T47D (cell line): ENCODE data around the gene DIP2C.

Experiments used
- DNase-seq, 2 experiments: peaks; one replicate each; pipeline versions ENCODE4 v3.0.0 to v3.0.0-alpha.2; 2011 to 2012; ENCODE audit warnings: low read depth in 1 of 2, low spot score in 1 of 2
- JUND ChIP-seq: IDR thresholded peaks from 2 replicates; pipeline ENCODE4 v1.6.1; 2012; ENCODE audit warnings: low read depth
- in situ Hi-C: cut with HindIII; loops from 2 replicates; pipeline ENCODE4 v1.10.0; 2016; ENCODE audit warnings: low sequenced_read_pairs, low pct_unique_long_range_greater_than_20kb

Gene DIP2C

DNA sequence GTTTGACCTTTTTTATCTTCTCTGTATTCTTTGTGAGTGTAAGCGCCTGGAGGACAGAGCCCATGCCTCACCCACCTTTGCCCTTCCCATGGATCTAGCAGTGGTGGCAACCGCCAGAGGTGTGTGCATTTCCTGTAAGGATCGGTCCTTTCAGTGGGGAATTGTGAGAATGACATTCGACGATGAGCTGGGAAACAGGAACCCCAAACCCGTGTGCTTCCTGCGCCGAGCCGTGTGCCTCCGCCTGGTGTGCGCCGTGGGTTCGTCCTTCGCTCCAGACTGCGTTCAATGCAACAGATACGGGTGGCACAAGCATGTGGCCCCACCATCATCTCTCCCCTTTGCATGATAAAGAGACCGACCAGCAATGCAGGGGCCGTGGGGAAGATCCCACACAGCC, 1.7 kb upstream of the DIP2C start:
- in situ Hi-C loops, result no loop called here
- no peak for DNase-seq
- no peak for TF ChIP-seq JUND

DNA sequence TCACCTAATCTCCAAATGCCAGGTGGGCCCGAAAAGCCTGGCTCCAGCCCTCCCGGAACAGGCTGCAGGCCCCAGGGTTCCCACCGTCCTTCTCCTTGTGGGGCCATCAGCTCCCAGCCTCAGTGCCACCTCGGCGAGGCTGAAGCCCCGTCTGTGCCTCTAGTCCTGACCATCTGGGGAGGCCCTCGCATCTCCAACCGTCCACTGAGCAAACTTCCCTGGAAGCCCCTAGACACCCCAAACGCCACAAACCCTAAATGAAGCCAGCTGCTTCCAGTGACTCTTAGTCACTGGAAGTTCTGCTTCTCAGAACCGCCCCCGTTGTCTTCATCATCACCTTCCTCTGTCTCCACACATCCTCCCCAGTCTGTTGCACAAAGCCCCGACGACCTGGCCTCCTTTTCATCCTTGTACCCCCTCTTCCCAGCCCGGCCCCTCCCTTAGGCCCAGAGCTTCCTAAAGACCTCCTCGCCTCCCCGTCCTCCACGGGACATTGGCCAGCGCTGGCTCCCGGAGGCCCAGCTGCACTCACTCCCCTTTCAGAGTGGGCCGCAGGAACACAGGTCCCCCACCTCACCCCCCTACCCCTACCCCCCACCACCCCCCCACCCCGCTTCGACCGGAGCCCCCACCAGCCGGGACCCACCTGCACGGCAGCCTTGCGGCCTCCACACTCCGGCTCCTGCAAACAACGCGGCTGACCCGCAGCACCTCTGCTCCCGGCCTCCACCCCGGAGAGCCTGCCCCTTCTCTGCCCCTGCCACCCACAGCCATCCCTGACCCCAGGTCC, 1.1 kb upstream of the DIP2C start:
- no peak for DNase-seq
- in situ Hi-C loops, result no loop called here
- no peak for TF ChIP-seq JUND

DNA sequence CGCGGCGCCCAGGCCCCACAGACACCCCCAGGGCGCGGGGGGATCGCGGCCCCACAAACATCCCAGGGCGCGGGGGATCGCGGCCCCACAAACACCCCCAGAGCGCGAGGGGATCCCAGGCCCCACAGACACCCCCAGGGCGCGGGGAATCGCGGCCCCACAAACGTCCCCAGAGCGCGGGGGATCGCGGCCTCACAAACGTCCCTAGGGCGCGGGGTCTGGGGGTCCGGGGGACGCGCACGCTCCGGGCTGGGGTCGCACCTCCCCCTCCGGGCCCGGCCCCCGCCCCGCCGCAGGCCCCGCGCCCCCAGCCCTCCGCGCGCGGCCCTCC, 382 bp downstream of the DIP2C start:
- in situ Hi-C loops, result no loop called here
- DNase-seq, result no peak
- TF ChIP-seq JUND, result no peak

DNA sequence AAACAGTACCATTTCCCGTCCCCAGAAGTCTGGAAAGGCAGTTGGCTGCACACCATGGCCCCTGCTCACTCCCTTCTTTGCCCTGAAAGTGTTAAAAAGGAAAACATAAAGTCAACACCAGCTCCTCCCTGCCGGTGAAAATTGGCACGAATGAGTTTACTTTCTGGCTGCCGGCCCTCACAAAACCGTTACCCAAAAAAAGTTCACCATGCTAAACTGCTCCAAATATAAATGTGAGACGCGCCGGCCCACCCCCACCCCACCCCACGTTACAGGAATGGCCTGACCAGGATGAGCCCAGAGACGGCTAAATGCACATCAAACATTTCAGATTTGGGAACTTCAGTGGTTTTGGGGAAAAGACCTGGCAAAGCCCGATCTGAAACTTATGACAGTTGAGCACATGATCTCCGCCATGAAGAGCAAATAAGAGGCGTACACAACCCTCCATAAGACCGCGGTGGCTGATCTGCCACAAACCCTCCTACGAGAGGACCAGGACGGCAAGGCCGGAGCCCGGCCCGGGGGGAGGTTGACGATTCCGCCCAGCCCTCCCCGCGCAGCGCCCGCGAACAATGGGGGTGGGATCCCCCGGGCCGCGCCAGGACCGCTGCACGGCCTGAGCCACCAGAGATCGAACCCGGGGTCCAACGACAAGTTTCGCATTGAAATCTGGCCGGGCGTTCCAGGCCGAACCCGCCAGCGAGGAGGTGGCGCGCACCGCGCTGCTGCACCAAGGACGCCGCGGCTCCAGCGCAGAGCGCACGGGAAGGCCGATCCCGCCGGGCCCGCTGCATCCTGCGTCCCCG, 952 bp downstream of the DIP2C start:
- TF ChIP-seq JUND, result no peak
- in situ Hi-C loops, result no loop called here
- DNase-seq, result peak; percentile 49 to 78

DNA sequence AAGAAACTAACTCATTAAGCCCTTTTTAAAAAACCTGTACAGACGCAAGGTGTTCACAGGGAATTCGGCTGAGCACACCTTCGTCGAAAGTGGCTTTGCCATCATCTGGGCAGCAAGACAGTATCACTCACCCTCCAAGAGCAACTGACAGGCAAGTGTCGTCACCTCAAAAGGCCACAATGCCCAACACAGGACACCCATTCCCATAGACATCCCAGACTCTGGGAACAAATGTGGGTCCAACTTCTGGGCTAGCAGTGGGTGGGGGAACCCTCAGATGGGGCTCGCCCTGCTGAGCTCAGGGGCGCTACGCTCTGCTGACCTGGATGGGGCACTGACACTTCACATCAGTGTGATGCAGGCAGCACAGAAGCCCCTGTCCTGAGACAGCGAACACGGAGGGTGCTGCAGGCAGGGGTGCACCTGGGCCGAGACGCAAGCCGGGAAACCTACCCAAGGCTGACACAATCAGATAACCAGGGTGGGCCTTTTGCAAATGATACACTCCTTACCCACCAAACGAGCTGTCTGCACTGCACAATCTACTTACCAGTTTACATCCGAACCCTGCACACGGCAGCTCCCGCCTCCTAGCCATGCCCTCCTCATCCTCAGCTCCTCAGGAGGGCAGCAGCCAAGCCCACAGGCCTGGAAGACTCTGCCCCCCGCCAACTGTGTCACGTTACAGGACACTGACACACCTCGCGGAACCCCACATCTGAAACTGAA, 1.7 kb downstream of the DIP2C start:
- in situ Hi-C loops, result no loop called here
- DNase-seq, result no peak
- no peak for TF ChIP-seq JUND

DNA sequence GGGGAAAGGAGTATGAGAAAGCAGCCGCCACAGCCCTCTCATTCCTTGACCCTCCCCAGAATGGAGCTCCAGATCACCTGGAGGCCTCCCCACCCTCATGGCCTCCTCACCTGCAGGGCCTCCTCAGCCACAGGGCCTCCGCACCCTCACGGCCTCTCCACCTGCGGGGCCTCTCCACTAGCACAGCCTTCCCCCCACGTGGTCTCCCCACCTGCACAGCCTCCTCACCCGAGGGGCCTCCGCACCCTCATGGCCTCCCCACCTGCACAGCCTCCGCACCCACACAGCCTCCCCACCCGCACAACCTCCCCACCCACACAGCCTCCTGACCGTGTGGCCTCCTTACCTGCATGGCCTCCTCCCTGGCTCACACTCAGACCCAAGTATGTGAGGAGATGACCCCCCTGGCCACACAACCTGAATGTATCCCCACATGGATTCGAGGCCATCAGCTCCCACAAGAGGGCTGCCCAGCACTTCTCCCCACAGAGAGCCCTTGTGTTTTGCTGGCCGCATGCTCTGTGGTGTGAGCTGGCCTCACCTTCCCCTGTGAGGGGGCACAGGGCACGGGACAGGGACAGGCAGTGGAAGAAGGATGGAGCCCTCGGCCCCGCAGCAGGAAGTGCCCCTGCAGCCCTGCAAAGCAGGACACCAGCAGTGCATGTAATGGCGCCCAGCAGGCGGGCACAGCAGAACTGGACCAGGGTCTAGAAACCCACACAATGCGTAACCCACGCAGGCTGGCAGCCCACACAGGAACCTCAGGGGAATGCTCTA, 3.1 kb downstream of the DIP2C start:
- no peak for TF ChIP-seq JUND
- no peak for DNase-seq
- in situ Hi-C loops, result no loop called here

DNA sequence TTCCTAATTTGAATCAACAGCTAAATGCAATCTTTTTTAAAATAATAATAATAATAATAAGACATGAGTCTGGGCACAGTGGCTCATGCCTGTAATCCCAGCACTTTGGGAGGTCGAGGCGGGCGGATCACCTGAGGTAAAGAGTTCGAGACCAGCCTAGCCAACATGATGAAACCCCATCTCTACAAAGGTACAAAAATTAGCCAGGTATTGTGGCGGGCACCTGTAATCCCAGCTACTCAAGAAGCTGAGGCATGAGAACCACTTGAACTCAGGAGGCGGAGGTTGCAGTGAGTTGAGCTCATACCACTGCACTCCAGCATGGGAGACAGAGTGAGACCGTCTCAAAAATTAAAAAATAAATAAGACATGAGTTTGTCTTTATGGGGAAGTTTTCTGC, 3.9 kb downstream of the DIP2C start:
- in situ Hi-C loops, result no loop called here
- DNase-seq, result no peak
- TF ChIP-seq JUND, result no peak

DNA sequence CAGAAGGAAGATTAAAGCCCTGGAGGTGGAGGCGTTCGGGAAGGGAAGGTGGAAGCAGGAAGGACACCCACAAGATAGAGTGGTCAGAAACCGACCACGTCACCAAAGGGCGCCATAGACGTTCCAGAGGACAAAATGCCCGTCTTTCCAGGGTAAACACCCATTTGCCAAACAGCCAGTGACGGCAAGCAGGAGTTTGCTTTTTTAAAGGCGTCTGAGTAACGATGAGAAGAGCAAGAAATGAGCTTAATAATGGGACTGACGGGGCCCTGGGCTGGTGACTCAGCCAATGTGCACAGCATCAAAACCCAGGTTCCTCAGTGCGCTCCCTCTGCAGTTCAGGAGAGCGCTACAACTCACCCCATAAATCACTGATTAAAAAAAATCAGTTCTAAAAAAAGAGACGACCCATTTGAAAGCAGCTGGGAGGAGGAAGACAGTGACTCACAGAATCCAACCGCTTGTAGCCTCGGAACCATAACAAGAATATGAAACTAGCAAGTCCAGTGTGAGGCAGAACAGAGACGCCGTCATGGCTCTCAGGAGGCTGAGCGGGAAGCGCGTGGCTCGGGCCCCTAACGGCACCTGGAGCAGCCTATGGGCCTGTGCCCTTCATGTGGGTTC, 5.9 kb downstream of the DIP2C start:
- no peak for DNase-seq
- in situ Hi-C loops, result no loop called here
- TF ChIP-seq JUND, result no peak

DNA sequence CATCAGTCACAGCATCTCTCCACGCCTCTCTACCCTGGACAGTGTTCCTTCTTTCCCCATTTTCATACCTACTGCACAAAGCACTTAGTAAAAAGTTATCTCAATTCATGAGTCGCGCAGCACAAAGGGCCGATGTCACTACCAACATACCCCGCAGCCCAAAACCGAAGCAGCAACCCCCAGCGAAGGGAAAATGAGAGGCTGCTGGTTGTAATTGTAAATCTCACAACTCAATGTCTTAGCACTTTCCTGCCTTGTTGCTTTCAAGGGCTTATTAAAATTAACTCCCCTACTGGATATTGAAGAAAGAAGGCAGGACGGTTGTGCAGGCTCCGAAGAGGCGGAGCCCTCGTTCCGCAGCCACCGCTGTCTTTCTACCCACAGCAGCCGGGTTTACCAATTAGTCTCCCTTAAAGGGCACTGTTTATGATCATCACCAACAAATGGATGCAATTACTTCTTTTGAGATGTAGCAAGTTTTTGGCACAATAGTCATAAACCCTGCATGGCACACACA, 6.5 kb downstream of the DIP2C start:
- DNase-seq, result no peak
- in situ Hi-C loops, result no loop called here
- no peak for TF ChIP-seq JUND

DNA sequence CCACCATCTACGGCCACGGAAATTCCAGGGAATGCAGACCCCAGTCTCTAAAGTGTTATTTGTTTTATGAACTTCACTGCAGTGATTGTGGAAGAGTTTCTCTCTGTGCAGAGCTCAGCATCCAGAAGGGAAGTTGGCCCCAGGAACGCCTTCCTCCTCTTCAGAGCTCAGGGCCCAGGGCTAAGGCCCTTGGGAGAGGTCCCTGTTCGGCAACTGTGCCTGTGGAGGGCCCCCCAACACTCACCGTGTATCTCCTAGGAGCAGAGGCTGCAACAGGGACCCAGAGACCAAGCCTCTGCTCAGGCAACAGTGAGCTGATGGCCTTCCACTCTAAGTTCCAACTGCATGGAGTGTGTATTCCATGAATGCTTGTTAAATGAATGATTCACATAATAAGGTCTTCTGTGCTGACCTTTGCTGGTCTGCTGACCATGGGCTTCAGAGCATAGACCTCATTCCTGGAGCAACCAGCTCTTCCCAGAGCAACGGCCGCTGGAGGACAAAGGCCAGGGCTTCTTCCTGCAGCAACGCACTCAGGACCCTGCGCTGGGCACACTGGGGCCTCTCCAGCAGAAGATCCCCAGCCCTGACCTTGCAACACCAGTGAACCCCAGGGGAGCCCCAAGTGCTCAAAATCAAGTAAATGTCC, 7.7 kb downstream of the DIP2C start:
- no peak for TF ChIP-seq JUND
- DNase-seq, result no peak
- in situ Hi-C loops, result no loop called here

DNA sequence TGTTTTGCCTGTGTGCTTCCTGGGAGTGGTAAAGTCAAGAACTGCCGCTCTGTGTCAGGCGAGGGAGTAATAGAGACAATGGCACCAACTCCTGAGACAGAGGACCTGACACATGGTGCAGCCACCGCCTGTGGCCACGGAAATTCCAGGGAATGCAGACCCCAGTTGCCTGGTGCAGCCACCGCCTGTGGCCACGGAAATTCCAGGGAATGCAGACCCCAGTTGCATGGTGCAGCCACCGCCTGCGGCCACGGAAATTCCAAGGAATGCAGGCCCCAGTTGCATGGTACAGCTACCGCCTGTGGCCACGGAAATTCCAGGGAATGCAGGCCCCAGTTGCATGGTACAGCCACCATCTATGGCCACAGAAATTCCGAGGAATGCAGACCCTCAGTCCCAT, 8.7 kb downstream of the DIP2C start:
- TF ChIP-seq JUND, result no peak
- in situ Hi-C loops, result no loop called here
- DNase-seq, result no peak
